Measurements from ENCODE around the gene ARHGEF1.
A peak's percentile ranks its signal among the peaks of the same experiment; 100 is the strongest.
"Not testable (repeated sequence)": the region's sequence is repeated elsewhere in the genome, so short reads cannot be mapped to it uniquely, and the experiment has no call there.

The ARHGEF1 gene

GRCh38 chr19:41906916-41907680, 24.1 kb downstream of the ARHGEF1 start:
- DNase-seq: no peak

GRCh38 chr19:41907994-41908615, 25.1 kb downstream of the ARHGEF1 start:
- DNase-seq: no peak

GRCh38 chr19:41908724-41909464, 25.9 kb downstream of the ARHGEF1 start:
- no peak for DNase-seq

- no peak for DNase-seq
These were observed 26.7 kb downstream of the ARHGEF1 start for GRCh38 chr19:41909706-41910105.

- no peak for DNase-seq
These were observed 27.4 kb downstream of the ARHGEF1 start for GRCh38 chr19:41910240-41910991.

- no peak for DNase-seq
These were observed 28.3 kb downstream of the ARHGEF1 start for GRCh38 chr19:41910992-41911888.

- no peak for DNase-seq
These were observed 29.1 kb downstream of the ARHGEF1 start for GRCh38 chr19:41911889-41912731.

- peak; percentile 48 for DNase-seq
These were observed 30.0 kb downstream of the ARHGEF1 start for GRCh38 chr19:41912899-41913537.

- no peak for DNase-seq
These were observed 30.8 kb downstream of the ARHGEF1 start for GRCh38 chr19:41913538-41914423.

GRCh38 chr19:41914424-41914834, 31.4 kb downstream of the ARHGEF1 start:
- DNase-seq: not testable (repeated sequence)

GRCh38 chr19:41915021-41915775, 32.2 kb downstream of the ARHGEF1 start:
- no peak for DNase-seq

GRCh38 chr19:41915776-41916414, 32.9 kb downstream of the ARHGEF1 start:
- DNase-seq: no peak

- DNase-seq: no peak
These were observed 34.7 kb downstream of the ARHGEF1 start for GRCh38 chr19:41917676-41918075.

- DNase-seq: no peak
These were observed 35.1 kb downstream of the ARHGEF1 start for GRCh38 chr19:41918095-41918494.

- DNase-seq: no peak
These were observed 35.8 kb downstream of the ARHGEF1 start for GRCh38 chr19:41918653-41919244.

- no peak for DNase-seq
These were observed 37.1 kb downstream of the ARHGEF1 start for GRCh38 chr19:41919948-41920712.

Measured in activated CD4-positive, alpha-beta T cell treated with anti-CD3 and anti-CD28 coated beads for 48 hours (primary cell).